Renal cortical epithelial cell (primary cell): ENCODE measurements around the gene MAD2L2. TPM values are rescaled to one million over a fixed set of nuclear protein-coding genes. Genes with fewer than 3 reads are reported as not detected.

Source experiments
- DNase-seq: peaks from one replicate; pipeline ENCODE4 v3.0.0-alpha.2; 2011; ENCODE audit warnings: low read depth
- total RNA-seq: library from RNA; depleted of rRNA; stranded (reverse); fragments of >200 nt; gene quantifications from 2 replicates; pipeline ENCODE4 v1.2.3, GENCODE V29; 2014

Gene MAD2L2
- total RNA-seq, 1 donor from 2014 or later, result 30.9 TPM

DNA sequence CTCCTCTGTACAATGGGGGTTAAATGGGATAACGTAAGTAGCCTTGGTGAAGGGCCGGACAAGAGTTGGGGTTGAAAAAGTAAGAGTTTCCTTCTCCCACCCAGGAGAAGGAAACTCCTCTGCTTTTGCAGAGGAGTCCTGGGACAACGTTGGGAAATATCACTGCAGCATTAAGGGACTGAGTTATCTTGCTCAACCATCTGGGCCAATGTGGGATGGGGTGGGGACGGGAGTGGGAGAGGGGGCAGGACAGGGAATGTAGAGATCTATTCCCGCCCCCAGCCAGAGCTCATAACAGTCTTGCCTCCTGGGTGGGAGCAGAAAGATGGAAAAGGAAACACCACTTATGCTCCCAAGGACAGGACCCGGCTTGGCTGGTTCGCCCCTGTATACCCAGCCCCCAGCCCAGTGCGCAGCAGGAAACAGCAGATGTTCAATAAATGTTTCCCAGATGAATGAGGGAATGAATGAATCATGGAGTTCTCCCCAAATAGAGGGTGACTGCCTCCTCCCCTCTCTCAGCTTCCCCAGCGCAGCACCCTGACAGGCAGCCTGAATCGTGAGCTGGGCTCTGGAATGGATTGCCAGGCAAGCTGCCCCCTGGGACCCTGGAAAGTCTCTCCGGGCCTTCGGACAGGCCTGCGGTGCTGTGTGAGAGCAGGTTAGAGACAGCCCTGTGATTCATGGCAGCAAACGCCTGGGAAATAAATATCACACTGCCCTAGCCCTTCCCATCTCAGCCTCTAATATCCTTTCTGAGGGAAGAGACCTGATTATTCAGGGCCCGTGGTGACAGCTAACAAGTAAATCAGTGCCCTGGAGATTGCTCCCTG is 51.5 kb downstream of the MAD2L2 start:
- DNase-seq, result no peak

DNA sequence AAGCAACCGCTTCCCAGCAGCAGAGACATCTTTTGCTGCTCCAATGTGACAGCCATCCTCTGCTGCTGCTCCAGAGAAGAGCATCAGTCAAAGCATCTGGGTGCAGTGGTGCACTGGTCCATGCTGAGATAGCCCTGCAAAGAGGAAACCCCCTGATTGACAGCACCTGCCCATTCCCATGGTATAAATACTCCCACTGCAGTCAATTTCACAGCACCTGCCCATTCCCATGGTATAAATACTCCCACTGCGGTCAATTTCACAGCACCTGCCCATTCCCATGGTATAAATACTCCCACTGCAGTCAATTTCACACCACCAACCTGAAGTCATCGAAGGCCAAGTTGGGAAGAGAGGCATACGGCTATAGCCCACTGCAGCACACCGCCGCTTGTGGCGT is 52.2 kb downstream of the MAD2L2 start:
- no peak for DNase-seq

DNA sequence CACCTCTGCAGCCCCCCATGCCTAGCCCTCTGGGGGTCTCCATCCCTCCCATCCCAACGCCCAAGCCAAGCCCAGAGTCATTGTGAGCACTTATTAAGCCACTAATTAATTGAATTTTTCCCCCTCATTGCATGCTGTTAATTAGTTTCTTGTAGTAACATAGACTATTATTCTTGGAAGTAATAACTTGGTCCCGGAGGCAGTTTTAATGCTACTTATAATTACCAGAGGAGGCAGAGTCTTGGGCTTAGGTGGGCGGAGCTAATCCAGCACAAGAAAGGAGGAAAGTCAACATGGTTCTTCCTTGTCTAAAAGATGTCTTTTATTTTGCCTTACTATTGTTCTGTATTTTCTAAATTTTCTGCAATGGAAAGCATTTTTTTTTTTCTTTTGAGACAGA is 54.4 kb downstream of the MAD2L2 start:
- no peak for DNase-seq

Other genes with a start within 250 kb of the MAD2L2 start
- under 0.01 TPM in 1 of 2 replicates, not detected in the other for gene DISP3, start 202.0 kb downstream of the MAD2L2 start, total RNA-seq
- gene FBXO2, start 26.7 kb downstream of the MAD2L2 start, total RNA-seq, result 11.1 and 17.2 TPM in 2 replicates
- 8.2 and 21.7 TPM in 2 replicates for gene FBXO44, start 26.3 kb downstream of the MAD2L2 start, total RNA-seq
- gene FBXO6, start 16.9 kb downstream of the MAD2L2 start, total RNA-seq, result 4.7 and 6.7 TPM in 2 replicates
- under 0.01 and 0.05 TPM in 2 replicates for gene DRAXIN, start 10.6 kb upstream of the MAD2L2 start, total RNA-seq
- gene AGTRAP, start 55.0 kb upstream of the MAD2L2 start, total RNA-seq, result 52.4 and 66.0 TPM in 2 replicates
- 0.25 TPM in 1 of 2 replicates, not detected in the other for gene C1orf167, start 81.0 kb upstream of the MAD2L2 start, total RNA-seq
- gene MTHFR, start 124.8 kb upstream of the MAD2L2 start, total RNA-seq, result 11.3 and 19.8 TPM in 2 replicates
- gene CLCN6, start 125.0 kb upstream of the MAD2L2 start, total RNA-seq, result 2.4 and 6.9 TPM in 2 replicates
- gene NPPA, start 166.6 kb upstream of the MAD2L2 start, total RNA-seq, result not detected in 2 replicates
- 1.2 TPM in 1 of 2 replicates, not detected in the other for gene NPPB, start 177.8 kb upstream of the MAD2L2 start, total RNA-seq
- 67.7 and 92.1 TPM in 2 replicates for gene KIAA2013, start 245.3 kb upstream of the MAD2L2 start, total RNA-seq